DMS53 treated with DMSO at 0.1 percent for 48 hours (cell line): Measurements from ENCODE around the gene CFAP251.
"Not testable (repeated sequence)": the region's sequence is repeated elsewhere in the genome, so short reads cannot be mapped to it uniquely, and the experiment has no call there.

ENCODE experiments used
- DNase-seq: peaks from one replicate; lab custom pipeline; 2025; ENCODE audit not compliant: unreplicated experiment; lab: John Stamatoyannopoulos, UW

Gene CFAP251

GRCh38 chr12:122024132-122024785 lies 105.9 kb downstream of the CFAP251 start:
- DNase-seq = no peak

DNA sequence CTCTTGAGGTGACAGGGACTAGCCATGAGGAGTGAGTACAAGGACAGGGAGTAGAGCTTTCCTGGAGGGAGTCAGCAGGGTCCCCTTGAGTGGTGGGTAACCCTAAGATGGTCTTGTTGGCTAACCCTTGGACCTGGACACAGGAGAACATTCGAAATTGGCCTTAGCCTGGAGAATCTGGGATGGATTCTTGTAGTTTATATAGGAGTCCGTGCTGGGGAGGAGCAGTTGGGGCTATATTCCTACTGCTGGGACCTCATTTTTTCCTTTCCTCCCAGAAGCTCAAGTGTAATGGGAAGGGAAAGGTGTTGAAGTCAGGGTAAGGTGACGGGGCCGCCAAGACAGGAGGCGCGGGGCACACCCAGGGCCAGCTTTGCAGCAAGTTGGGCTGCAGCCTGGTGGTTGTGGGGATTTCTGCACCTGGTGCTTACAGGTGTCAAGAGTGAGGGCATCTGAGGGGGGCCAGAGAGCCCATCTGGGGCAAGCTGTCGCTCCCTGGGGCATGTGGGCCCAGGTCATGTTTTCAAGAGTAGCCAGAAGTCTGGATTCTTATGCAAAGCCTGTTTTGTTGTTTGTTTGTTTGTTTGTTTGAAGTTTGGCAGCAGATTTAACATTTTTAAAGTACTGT lies 108.4 kb downstream of the CFAP251 start:
- no peak for DNase-seq

GRCh38 chr12:122028165-122028904 lies 109.9 kb downstream of the CFAP251 start:
- DNase-seq = no peak

GRCh38 chr12:122028905-122029560 lies 110.6 kb downstream of the CFAP251 start:
- no peak for DNase-seq

DNA sequence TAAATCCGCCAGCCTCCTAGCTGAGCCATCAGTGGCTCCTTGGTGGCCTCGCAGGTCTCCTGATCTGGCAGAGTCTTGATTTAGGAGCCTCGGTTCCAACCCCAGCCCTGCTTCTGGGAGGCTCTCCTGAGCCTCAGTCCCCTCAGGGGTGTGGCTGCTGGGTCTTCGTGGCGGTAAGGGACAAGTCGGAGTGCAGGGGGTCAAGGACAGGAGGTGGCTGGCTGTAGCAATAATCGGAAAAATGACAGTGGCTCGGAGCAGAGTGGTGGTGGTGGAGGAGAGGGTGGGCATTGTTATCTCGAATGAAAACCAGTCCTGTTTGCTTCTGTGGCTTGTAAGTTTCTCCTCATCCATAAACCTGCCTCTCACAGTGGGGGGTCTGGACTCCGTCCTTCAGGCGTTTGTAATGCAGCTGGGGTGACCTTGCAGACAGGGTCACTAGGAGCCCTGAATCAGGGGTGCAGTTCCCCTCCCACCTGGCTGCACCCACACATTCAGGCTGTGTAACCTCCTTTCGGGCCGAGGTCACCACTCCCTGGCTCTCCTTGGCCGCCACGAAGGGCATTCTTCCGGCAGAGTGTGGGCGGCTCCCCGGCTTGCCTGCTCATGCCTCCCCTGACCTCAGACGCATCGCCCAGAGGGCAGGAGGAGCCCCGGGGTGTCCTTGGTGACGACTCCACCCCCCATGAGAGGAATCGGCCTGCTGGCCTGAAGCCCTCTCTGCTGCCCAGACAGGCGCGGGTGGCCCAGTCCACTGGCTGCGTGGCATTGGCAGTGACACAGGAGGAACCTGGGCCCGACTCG lies 111.4 kb downstream of the CFAP251 start:
- DNase-seq = no peak

DNA sequence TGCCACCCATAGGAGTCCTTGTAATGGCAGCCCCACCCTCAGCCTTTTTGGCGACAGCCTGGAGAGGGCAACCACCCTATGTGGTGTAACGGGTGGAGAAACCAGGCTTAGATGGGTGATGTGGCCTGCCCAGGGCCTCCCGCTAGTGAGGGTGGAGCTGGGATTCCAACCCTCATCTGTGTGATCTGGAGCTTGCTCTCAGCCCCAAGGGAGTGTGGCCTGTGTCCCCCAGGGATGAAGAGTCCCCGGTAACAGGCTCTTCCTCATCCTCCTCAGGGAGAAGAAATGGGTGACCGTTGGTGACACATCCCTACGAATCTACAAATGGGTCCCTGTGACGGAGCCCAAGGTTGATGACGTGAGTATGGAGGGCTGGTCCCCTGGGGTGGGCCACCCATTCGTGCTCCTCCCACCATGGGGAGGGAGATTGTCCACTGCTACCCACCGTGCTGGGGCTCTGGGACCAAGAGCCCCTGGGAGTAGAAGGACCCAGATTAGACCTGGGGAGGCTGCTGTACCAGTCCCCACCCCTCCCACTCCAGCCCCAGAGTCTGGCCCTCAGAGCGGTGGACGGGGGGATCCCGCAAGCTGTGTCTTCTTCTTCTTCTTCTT lies 112.1 kb downstream of the CFAP251 start:
- no peak for DNase-seq

DNA sequence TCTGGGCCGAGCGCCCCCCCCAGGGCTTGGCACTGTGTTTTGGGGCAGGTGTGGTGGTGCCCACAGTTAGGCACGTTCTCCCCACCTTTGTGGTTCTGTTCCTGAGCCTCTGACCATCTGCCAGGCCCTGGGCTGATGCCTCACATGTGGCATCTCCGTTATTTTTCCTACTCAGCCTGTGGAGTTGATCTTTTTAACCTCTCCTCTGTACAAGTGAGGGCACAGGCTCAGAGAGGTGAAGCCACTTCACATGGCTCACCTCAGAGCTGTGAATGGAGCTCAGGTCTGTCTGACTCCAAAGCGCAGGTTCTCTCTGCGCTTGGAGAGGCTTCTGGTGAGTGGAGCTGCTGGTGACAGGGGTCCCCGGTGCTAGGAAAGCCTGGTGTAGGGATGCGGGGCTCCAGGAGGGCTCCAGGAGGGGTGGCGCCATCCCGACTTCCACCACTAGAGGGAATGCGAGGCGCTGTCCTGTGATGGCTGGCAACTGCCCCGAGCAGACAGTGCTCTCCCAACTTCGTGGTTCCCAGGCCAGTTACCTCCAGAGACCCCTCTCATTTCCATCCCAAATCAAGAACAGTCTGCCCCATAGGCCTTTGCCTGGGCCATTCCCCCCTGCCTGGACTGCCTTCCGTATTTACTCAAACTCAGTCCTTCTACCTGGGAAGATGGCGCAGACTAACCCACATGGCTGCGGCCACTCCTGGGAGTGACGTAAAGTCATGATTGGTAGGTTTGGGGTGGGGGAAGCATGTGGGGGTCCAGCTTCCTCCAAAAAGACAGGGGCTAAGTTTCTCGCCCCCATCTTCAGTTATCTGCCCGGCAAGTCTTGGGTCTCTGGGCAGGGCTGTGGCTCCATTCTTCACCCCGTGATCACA lies 113.2 kb downstream of the CFAP251 start:
- DNase-seq = no peak

DNA sequence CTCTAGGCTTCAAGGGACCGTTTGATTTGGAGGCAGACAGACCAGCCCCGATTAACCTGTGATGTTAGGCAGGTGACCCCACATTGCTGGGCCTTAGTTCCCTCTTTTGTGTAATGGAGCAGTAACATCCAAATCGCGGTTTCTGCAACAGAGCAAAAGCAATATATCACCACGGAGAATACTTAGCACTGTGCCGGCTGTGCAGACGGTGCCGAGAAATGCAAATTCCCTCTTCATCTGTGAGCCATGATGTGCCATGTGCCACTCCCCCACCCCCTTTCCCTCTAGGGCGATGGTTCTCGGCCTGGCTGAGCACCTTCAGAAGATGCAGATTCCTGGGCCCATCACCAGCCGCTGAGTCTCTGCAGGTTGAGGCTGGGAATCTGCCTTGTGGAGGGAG lies 114.2 kb downstream of the CFAP251 start:
- no peak for DNase-seq

DNA sequence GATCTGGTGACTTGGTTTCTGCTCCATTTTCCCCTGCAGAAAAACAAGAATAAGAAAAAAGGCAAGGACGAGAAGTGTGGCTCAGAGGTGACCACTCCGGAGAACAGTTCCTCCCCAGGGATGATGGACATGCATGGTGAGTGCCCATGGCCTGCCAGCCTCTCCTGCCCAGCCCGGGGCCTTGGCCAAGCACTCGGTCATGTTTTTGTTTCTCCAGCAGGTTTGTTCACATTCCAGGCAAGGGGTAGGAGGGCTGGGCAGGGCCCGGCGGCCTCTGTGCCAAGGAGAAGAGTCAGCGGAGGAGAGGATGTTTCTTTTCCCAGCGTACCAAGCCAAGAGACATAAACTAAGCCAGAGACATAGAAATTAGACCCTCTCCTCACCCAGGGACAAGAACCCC lies 116.9 kb downstream of the CFAP251 start:
- no peak for DNase-seq

DNA sequence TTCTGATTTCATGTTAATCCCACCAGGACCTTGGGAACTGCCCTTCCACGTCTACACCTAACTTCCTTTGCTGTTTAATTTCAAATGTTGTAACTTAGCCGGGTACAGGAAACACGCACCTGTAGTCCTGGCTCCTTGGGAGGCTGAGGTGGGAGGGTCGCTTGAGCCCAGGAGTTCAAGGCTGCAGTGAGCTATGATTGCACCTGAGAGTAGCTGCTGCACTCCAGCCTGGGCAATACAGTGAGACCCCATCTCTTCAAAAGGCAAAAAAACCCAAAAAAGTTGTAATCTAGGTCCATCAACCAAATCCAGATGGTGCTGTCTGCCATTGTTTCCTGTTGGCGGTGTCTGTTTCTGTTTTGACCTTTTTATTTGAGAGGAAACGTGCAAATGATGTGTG lies 117.8 kb downstream of the CFAP251 start:
- no peak for DNase-seq

- no peak for DNase-seq
Measured at GRCh38 chr12:122040579-122041386, 122.4 kb downstream of the CFAP251 start.

- DNase-seq = not testable (repeated sequence)
Measured at GRCh38 chr12:122041458-122041857, 123.1 kb downstream of the CFAP251 start.

GRCh38 chr12:122042910-122043309 lies 124.5 kb downstream of the CFAP251 start:
- DNase-seq = no peak

GRCh38 chr12:122043476-122043875 lies 125.1 kb downstream of the CFAP251 start:
- no peak for DNase-seq

DNA sequence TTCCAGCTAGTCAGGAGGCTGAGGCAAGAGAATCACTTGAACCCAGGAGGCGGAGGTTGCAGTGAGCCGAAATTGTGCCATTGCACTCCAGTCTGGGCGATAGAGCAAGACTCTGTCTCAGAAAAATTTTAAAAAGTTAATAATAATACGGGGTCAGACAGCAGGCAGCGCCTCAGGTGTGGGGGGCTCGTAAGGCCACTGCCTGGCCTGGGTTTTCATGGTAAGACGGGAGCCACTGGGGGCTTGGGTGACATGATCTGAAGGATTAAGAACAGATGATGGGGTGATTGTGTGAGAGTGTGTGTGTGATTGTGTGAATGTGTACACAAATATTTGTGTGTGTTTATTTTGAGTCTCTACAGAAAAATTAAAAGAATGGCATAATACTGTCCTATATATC lies 126.9 kb downstream of the CFAP251 start:
- no peak for DNase-seq

- no peak for DNase-seq
Measured at GRCh38 chr12:122046145-122046544, 127.8 kb downstream of the CFAP251 start.

- DNase-seq = no peak
Measured at GRCh38 chr12:122048151-122048550, 129.8 kb downstream of the CFAP251 start.

GRCh38 chr12:122049827-122050226 lies 131.4 kb downstream of the CFAP251 start:
- no peak for DNase-seq

- no peak for DNase-seq
Measured at GRCh38 chr12:122050706-122051105, 132.3 kb downstream of the CFAP251 start.
